CD4-positive, alpha-beta T cell (primary cell): ENCODE measurements around the gene MS4A15. TPM values are rescaled to one million over a fixed set of nuclear protein-coding genes. Genes with fewer than 3 reads are reported as not detected.

Source experiments
- ATAC-seq: fragments of 200-7000 bp; cut with Tn5 transposase; one replicate; pipeline ENCODE4 v1.10.0; 2022; ENCODE audit warnings: mild to moderate bottlenecking; ENCODE audit not compliant: poor library complexity
- CTCF ChIA-PET: fragments of 350-600 bp; sonication (Branson Sonifier 250); formaldehyde crosslinking; loops from one replicate; lab custom pipeline; 2021; ENCODE audit warnings: antibody characterized with exemption, inconsistent platforms; lab: Charles Lee
- POLR2A ChIA-PET: fragments of 350-600 bp; sonication (Branson Sonifier 250); formaldehyde crosslinking; loops from one replicate; lab custom pipeline; 2021; ENCODE audit warnings: antibody characterized with exemption, inconsistent platforms; lab: Charles Lee
- DNase-seq, 14 experiments: peaks; one replicate each; pipeline ENCODE4 v3.0.0-alpha.2; 2013 to 2020; ENCODE audit warnings: mixed read lengths in 2 of 14
- H3K27ac ChIP-seq, 2 donors: one replicate each; pipeline versions ENCODE4 v1.5.1 to v1.7.0; 2013; ENCODE audit warnings: low read length in 2 of 2, low read depth in 1 of 2, mild to moderate bottlenecking in 1 of 2
- H3K27me3 ChIP-seq, 2 experiments: 1 replicate in 1 of 2; 2 replicates in 1 of 2; pipeline versions ENCODE4 v1.6.1 to v1.7.0; 2013; ENCODE audit warnings: low read length in 2 of 2, control low read depth in 1 of 2, mild to moderate bottlenecking in 1 of 2, moderate library complexity in 1 of 2; ENCODE audit not compliant: insufficient read depth in 2 of 2, control insufficient read depth in 1 of 2
- H3K36me3 ChIP-seq: one replicate; pipeline ENCODE4 v1.6.1; 2013; ENCODE audit warnings: low read length, control low read depth; ENCODE audit not compliant: insufficient read depth
- H3K4me1 ChIP-seq: one replicate; pipeline ENCODE4 v1.6.1; 2013; ENCODE audit warnings: low read length, control low read depth; ENCODE audit not compliant: insufficient read depth
- H3K4me3 ChIP-seq: one replicate; pipeline ENCODE4 v1.5.1; 2013; ENCODE audit warnings: mild to moderate bottlenecking, low read length, moderate library complexity
- H3K9me3 ChIP-seq, 2 experiments: 1 replicate in 1 of 2; 2 replicates in 1 of 2; pipeline versions ENCODE4 v1.6.1 to v1.7.0; 2013; ENCODE audit warnings: low read length in 2 of 2, mild to moderate bottlenecking in 2 of 2, control low read depth in 1 of 2, moderate library complexity in 1 of 2; ENCODE audit not compliant: control insufficient read depth in 1 of 2, insufficient read depth in 1 of 2
- H3K27ac Mint-ChIP-seq: one replicate; pipeline ENCODE4 v1.8.0; 2020; ENCODE audit warnings: mixed read lengths
- H3K27me3 Mint-ChIP-seq: one replicate; pipeline ENCODE4 v1.8.0; 2021; ENCODE audit warnings: mixed read lengths
- H3K36me3 Mint-ChIP-seq: one replicate; pipeline ENCODE4 v1.8.0; 2021; ENCODE audit warnings: low read depth, mixed read lengths
- H3K4me1 Mint-ChIP-seq: one replicate; pipeline ENCODE4 v1.8.0; 2021; ENCODE audit warnings: low read depth, mixed read lengths
- H3K4me3 Mint-ChIP-seq: one replicate; pipeline ENCODE4 v1.8.0; 2020; ENCODE audit warnings: mild to moderate bottlenecking, mixed read lengths
- H3K9me3 Mint-ChIP-seq: one replicate; pipeline ENCODE4 v1.8.0; 2020; ENCODE audit warnings: mixed read lengths
- CTCF ChIP-seq: fragments of 200-600 bp; IDR thresholded peaks from one replicate; pipeline ENCODE4 v1.8.0; 2022; ENCODE audit warnings: antibody characterized with exemption, mild to moderate bottlenecking
- intact Hi-C, 2 experiments: fragments of 100-400 bp; cut with DNase I in 1 of 2; cut with micrococcal nuclease in 1 of 2; formaldehyde crosslinking; loops; one replicate each; pipeline versions ENCODE4 v1.15.1 to v1.9.0; 2023 to 2025; cut with DNase I, micrococcal nuclease
- total RNA-seq, 174 experiments: library from RNA in 2 of 174; stranded (reverse) in 2 of 174; gene quantifications; one replicate each; pipeline ENCODE4 v1.2.3 and lab custom pipeline; 2021 to 2026

MS4A15 gene
- total RNA-seq, 2 experiments from 2014 or later = not detected

- Histone ChIP-seq H3K4me1 (no peaks in the 10 kb centered on the region), H3K36me3 (no peaks in the 10 kb centered on the region), H3K9me3 (no peaks in the 10 kb centered on the region), H3K4me3 (no peak overlapping the region), H3K27me3 (no peaks in the 10 kb centered on the region), H3K27ac (no peak overlapping the region)
- Mint-ChIP-seq H3K27me3 (no peaks in the 10 kb centered on the region), H3K4me3 (no peak overlapping the region), H3K4me1 (no peaks in the 10 kb centered on the region), H3K9me3 (no peaks in the 10 kb centered on the region), H3K36me3 (no peaks in the 10 kb centered on the region), H3K27ac (no peak overlapping the region)
- DNase-seq (no peak), ATAC-seq (no peak)
- ChIA-PET POLR2A (no interaction called here), CTCF (no interaction called here)
- intact Hi-C loops = no loop called here
- no peak for TF ChIP-seq CTCF
Measured at GRCh38 chr11:60825118-60825517, 68.5 kb downstream of the MS4A15 start.

GRCh38 chr11:60825790-60826189 is 69.1 kb downstream of the MS4A15 start:
- CTCF ChIA-PET = no interaction called here
- Mint-ChIP-seq H3K27me3 (peaks cover 3% of the 10 kb centered on the region), H3K4me1 (no peaks in the 10 kb centered on the region), H3K36me3 (no peaks in the 10 kb centered on the region), H3K9me3 (no peaks in the 10 kb centered on the region), H3K4me3 (no peak overlapping the region), H3K27ac (no peak overlapping the region)
- no peak for DNase-seq
- H3K27me3 ChIP-seq = no peaks in the 10 kb centered on the region
- TF ChIP-seq CTCF = no peak
- intact Hi-C loops = no loop called here
- no peak overlapping the region for H3K27ac ChIP-seq
- no peak for ATAC-seq
- no peak overlapping the region for H3K4me3 ChIP-seq
- H3K9me3 ChIP-seq = no peaks in the 10 kb centered on the region
- peaks cover 3% of the 10 kb centered on the region for H3K4me1 ChIP-seq
- POLR2A ChIA-PET = no interaction called here
- no peaks in the 10 kb centered on the region for H3K36me3 ChIP-seq

Other genes with a start within 250 kb of the MS4A15 start
- not detected for gene MS4A13, start 241.5 kb upstream of the MS4A15 start, total RNA-seq
- gene MS4A8, start 57.3 kb upstream of the MS4A15 start, total RNA-seq = not detected
- not detected for gene MS4A18, start 32.1 kb upstream of the MS4A15 start, total RNA-seq
- gene MS4A10, start 28.5 kb downstream of the MS4A15 start, total RNA-seq = not detected
- gene CCDC86, start 85.2 kb downstream of the MS4A15 start, total RNA-seq = 1 to 10 TPM; 8.0 to 9.0 TPM
- gene PTGDR2, start 99.1 kb downstream of the MS4A15 start, total RNA-seq = under 1 TPM; 0.36 TPM
- gene ZP1, start 110.7 kb downstream of the MS4A15 start, total RNA-seq = under 1 TPM in 1 of 2 experiments, not detected in 1; 0.20 TPM
- gene PRPF19, start 149.7 kb downstream of the MS4A15 start, total RNA-seq = 10 to 100 TPM; 63.2 to 67.3 TPM
- 10 to 100 TPM; 27.8 to 32.9 TPM for gene TMEM109, start 157.3 kb downstream of the MS4A15 start, total RNA-seq
- not detected for gene TMEM132A, start 167.6 kb downstream of the MS4A15 start, total RNA-seq
- 10 to 100 TPM; 10.5 to 11.9 TPM for gene SLC15A3, start 195.3 kb downstream of the MS4A15 start, total RNA-seq
- gene CD6, start 214.8 kb downstream of the MS4A15 start, total RNA-seq = 100 to 1,000 TPM; 814 to 827 TPM